ENCODE measurements around the gene POLR3B.

DNA sequence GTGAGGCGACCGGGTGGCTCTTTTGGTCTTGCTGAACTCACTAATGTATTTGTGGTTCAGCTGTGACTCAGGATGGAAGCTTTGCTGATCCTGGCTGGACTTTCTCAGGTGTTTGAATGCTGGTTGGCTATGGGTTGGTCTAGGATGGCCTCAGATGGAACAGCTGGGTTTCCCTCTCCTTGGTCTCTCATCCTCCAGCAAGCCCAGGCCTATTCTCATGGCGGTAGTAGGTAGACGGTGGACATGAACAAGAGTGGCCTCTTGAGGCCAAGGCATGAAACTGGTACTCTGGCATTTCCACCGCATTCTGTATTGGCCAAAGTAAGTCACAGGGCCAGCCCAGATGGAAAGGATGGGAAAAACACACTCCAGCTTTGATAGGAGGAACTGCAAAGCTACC lies 11.8 kb upstream of the POLR3B start:
- TF ChIP-seq POLR2A (IDR thresholded peaks at IDR 0.05; ENCODE audit: low read length) (no peak), GATA1 (IDR thresholded peaks at IDR 0.05; ENCODE audit: low read depth, low read length) (no peak)
